CD1c-positive myeloid dendritic cell (primary cell): ENCODE results near the gene UBTFL1.
"Not testable (repeated sequence)": the region's sequence is repeated elsewhere in the genome, so short reads cannot be mapped to it uniquely, and the experiment has no call there.

ENCODE experiments used
- DNase-seq: peaks from one replicate; pipeline ENCODE4 v3.0.0-alpha.2; 2016; ENCODE audit errors: extremely low spot score

The UBTFL1 gene, protein sequence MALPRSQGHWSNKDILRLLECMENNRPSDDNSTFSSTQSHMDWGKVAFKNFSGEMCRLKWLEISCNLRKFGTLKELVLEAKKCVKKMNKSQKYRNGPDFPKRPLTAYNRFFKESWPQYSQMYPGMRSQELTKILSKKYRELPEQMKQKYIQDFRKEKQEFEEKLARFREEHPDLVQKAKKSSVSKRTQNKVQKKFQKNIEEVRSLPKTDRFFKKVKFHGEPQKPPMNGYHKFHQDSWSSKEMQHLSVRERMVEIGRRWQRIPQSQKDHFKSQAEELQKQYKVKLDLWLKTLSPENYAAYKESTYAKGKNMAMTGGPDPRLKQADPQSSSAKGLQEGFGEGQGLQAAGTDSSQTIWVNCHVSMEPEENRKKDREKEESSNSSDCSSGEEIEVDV

DNA sequence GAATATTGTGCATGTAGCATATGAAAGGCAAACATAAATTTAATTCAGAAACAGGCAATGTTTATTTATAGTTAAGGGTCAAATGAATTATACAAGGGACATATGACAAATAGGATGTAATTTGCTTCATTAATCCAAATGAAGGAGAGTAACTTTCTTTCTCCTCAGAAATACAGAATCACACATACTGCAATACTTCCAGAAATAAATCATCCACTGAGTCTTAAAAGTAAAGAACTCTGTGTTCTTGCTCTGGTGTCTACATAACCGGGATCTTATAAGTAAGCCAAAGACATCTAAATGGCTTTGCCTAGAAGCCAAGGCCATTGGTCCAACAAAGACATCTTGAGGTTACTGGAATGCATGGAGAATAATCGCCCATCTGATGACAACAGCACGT is at the start of gene UBTFL1:
Gene UBTFL1 (plus strand): TSS at position 301 of the 400 bp plus-strand sequence. CDS start 0 bp downstream, at position 301.
- DNase-seq, result not testable (repeated sequence)

DNA sequence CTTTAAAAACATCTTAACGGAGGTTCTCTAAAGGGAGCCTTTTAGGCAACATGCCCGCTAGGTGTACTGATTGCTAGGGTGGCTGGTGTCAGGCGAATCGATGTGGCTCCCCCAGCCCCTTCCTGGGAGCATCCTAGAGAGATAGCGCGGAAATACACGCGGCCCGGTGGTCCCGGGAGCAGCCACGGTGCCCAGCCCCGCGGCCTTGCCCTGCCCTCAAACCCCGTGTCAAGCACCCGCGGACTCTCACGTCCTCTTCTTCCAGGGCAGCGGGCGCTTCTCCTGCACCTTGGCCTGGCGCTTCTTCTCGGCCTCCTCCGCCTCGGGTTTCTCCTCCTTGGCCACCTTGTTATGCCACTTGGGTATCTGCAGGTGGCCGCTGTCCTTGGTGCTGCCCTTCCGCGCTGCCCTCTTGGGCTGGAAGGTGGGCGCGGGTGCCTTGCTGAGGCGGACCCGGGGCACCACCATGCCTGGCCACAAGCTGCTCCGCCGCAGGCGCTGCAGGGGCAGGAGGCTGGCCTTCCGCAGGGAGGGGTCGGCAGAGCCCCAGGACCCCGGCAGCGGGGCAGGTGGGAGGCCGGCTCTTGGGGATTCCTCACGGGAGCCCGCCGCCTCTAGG is 34.0 kb upstream of the UBTFL1 start:
- DNase-seq, result not testable (repeated sequence)

DNA sequence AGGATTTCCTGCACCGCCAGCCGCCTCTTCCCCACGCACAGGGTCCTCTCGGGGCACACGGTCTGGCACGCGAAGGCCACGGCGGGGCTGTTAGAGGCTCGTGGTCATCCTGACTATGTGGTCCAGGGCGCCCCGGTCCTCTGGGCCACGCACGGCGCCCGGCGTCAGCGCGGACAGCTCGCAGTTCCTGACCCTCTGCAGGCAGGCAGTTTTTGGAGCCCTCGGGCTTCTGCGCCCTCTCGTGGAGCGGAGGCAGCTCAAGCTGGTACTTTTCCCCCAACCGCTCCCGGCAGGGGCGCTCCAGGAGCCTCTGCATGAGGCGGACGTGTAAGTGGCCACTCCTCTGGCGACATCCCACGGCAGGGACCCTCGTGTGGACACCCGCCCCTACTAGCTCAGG is 33.4 kb upstream of the UBTFL1 start:
- DNase-seq, result not testable (repeated sequence)

DNA sequence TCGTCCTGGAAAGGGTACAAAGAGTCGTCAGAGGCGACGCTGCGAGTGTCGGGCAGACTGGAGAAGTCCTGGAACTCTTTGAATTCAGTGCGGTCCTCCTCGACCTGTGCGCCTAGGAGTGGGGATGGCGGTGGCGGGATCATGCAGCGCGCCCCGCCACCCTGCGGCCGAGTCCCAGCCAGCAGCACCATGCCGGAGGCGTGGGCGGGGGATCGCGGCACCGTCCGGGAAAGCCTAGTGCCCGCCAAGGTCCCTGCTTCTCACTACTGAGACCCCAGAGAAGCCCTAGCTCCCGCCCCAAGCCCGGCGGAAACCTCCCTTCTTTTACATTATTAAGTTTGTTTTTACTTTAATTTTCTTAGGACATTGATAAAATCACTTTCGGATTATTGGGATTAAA is 32.2 kb upstream of the UBTFL1 start:
- not testable (repeated sequence) for DNase-seq

DNA sequence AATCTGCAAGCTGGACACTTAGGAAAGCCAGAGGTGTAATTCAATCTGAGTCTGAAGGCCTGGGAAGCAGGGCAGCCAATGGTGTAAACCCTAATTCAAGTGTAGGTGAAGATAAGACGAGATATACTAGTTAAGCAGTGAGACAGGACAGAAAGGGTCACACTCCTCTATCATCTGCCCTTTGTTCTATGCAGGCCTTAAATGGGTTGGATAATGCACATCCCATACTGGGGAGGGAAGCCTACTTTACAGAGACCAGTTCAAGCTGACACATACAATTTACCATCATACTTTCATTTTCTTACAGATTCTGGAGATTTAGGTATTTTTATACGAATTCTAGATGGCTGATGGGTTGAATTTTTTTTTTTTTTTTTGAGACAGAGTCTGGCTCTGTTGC is 3.0 kb downstream of the UBTFL1 start:
- not testable (repeated sequence) for DNase-seq

DNA sequence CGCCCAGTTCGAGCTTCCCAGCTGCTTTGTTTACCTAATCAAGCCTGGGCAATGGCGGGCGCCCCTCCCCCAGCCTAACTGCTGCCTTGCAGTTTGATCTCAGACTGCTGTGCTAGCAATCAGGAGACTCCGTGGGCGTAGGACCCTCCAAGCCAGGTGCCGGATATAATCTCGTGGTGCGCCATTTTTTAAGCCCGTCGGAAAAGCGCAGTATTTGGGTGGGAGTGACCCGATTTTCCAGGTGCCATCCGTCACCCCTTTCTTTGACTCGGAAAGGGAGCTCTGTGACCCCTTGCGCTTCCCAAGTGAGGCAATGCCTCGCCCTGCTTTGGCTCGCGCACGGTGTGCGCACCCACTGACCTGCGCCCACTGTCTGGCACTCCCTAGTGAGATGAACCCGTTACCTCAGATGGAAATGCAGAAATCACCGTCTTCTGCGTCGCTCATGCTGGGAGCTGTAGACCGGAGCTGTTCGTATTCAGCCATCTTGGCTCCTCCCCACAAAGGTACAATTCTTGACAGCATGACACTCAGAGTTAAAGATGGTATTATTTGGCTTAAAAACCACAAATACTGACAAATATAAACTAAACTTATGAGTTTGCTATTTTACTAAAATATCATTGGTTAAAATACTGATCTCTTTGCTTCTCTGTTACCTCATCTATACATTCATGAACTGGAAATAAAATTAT is 9.6 kb downstream of the UBTFL1 start:
- DNase-seq, result not testable (repeated sequence)

DNA sequence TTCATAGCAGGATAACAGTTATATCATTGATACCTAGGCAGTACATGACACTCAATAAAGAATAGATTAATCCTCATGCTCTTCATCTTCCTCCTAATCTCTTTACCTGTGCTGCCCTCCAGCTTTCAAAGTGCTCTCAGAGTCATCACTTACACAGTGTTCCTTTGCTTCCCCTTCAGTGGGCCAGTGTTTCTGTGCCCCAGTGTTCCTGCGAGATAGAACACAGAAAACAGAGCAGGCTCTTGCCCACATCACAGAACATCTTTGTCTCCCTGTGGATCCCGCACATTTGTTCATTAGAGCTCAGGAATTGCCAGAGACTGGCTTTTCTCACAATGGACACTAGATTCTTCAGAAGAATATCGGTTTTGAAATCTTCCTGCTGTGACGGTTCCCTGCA is 12.5 kb downstream of the UBTFL1 start:
- not testable (repeated sequence) for DNase-seq

DNA sequence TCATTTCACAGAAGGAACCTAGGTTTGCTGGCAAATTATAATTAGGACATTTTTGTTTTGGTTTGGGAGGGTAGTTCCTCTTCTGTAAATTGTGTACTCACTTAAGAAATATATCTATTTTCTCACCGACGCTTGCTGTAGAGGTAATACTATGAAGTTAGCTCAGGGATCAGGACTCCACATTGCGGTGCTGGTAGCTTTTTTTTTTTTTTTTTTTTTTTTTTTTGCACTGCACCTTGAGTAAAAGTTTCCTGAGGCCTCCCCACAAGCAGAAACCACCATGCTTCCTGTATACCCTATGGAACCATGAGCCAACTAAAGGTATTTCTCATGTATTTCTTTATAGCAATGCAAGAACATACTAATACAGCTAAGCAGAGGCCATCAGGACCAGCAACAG is 14.7 kb downstream of the UBTFL1 start:
- DNase-seq, result no peak

DNA sequence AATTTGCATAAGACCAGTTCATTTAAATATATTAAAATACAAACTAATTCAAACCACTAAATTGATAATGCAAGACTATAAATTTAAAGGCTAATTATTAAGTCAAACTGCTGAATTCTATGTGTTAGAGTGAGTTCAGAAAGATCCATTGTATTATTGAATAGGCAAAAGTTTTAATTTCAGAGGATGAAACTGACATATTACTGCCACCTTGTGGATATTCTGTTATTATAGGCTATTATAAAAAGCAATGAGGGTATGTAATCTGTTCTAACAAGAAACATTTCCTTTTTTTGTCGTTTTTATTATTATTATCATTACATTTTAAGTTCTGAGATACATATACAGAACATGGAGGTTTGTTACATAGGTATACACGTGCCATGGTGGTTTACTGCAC is 27.8 kb downstream of the UBTFL1 start:
- DNase-seq, result no peak

DNA sequence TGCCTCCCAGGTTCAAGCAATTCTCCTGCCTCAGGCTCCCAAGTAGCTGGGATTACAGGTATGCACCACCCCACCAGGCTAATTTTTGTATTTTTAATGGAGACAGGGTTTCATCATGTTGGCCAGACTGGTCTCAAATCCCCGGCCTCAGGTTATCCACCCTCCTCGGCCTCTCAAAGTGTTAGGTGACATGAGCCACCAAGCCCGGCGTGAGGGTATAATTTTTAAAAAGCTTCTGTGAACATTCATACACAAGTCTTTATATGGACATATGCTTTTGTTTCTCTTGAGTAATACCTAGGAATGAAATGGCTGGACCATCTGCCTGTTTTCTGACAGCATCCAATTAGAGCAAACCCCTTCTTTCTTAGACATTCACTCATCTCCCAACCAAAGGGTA is 34.4 kb downstream of the UBTFL1 start:
- DNase-seq, result no peak

DNA sequence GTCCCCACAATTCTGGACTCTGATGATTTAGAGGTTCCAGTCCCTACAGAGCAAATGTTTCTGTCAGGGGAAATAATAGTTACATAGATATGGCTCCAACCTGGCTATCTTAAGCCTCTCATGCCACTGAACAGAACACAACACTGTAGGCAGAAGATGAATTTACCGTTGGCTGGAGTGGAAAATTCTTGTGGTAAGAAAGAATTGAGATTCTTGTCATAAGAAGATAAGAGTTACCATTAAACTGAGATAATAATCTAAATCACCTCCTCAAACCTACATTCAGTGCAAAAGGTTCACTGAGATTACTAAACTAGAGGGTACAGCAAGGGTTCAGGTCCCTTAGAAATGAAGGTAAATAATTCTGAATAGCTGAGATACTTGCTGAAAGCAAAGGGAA is 38.6 kb downstream of the UBTFL1 start:
- no peak for DNase-seq

DNA sequence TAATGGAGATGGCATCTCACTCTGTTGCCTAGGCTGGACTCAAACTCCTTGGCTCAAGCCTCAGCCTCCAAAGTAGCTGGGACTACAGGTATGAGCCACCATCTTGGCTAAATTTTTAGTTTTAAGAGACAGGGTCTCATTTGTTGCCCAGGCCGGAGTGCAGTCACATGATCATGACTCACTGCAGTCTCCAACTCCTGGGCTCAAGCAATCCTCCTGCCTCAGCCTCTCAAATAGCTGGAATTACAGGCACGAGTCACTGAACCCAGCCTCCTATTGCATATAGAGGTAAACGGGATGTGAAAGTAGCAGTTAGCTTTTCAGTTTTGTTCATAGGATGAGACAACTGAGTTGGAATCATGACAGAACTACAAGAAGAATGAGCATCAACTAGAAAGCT is 39.2 kb downstream of the UBTFL1 start:
- no peak for DNase-seq

DNA sequence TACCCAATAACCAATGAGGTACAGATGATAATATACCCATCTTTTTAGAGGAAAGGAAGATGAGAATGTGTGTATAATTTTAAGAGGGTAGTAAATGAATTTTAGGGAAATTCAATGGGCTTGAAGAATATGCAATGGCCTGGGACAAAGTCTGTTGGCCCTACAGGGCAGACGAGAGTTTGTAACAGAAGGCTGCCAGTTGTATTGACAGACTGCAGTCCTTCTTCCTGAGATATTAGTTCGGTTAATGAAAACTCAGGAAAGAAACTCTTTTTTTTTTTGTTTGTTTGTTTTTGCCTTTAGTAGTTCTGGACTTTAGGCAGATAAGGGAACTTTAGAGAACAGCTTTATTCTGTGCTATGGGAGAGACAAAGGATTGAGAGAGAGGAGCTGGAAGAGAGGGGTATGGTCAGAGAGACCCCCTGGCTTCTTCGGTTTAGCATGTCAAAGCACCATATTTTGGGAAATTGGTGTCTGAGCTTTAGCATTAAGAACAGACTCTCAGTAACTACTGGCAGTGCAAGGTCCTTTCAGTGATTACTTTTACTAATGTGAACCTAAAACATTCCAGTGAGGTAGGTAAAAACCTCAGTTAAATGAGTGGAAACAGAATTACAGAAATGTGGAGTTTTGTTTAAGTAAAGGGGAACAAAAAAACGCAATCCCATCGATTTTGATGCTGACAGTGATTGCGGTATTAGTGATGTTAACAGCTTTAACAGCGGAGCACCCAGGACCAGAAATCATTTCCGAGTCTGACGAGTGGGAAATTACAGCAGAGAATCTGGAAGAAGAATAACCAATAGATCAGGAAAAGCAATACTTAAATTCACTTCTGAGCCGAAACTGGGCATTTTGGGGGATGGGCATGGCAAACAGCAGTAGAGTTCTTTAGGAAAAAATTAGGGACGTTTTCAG is 48.1 kb downstream of the UBTFL1 start:
- DNase-seq, result no peak

DNA sequence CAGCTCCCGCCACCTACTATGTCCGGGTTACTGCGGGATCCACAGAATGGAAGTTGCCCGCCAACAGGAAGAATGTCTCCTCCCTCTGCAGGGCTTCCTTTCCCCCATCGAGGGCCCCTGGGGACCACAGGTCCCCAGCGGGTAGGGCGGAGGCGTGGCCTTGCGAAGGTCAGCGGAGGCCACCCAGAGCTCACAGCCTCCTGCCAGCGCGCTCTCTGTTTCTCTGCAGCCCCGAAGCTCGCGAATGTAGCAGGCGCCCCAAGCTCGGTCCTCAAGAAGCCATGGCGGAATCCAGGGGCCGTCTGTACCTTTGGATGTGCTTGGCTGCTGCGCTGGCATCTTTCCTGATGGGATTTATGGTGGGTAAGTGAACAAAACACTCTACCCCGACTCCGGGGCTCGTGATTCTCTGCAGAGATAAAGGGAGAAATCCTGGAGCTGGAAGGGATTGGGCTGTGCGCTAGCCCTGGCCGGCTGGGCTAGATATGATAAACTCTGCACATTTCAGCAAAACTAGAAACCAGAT is 48.8 kb downstream of the UBTFL1 start, which contains the start of gene NAALAD2:
Gene NAALAD2 (plus strand): TSS at position 186 of the 526 bp plus-strand sequence. CDS start 96 bp downstream, at position 282.
- DNase-seq, result no peak

DNA sequence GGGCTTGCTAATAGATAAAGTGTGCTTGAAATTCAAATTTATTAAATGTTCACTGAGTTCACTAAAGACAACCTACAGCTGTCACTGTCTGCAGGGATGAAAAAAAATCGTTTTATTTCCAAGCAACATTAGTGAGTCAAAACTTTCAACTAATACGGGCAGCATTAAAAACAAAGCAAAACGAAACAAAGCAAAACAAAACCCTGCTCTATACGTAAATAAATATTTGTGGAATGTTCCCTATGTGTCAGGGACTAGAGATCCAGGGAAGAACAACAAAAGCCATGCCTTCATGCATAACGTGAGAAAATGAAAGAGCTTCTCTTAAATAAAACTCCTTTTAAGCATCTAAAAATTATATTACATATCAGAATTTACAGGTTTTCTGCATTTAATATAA is 49.3 kb downstream of the UBTFL1 start:
- no peak for DNase-seq
